Prostate gland (tissue), 2 donors: ENCODE results near the gene MBLAC1.

ENCODE experiments used
- CTCF ChIP-seq, 4 experiments: fragments of 200-600 bp in 2 of 4; fragments of 450-650 bp in 2 of 4; sonication (generic) in 2 of 4; IDR thresholded peaks; 1 replicate in 3 of 4; 2 replicates in 1 of 4; pipeline ENCODE4 v1.5.1; 2016 to 2019; ENCODE audit warnings: antibody characterized with exemption in 4 of 4, mild to moderate bottlenecking in 2 of 4, moderate library complexity in 2 of 4
- POLR2A ChIP-seq: fragments of 450-650 bp; IDR thresholded peaks from one replicate; pipeline ENCODE4 v1.6.1; 2016; ENCODE audit warnings: antibody characterized with exemption, mild to moderate bottlenecking
- POLR2AphosphoS5 ChIP-seq: sonication (generic); formaldehyde crosslinking; IDR thresholded peaks from one replicate; pipeline ENCODE4 v1.6.1; 2017; ENCODE audit warnings: antibody characterized with exemption

GRCh38 chr7:100088095-100088620 lies 38.6 kb upstream of the MBLAC1 start:
- TF ChIP-seq CTCF (IDR thresholded peaks at IDR 0.05) (no peak), POLR2A (no peak), POLR2AphosphoS5 (no peak)
